K562 (cell line): ENCODE measurements around the gene MAGED4. TPM values are rescaled to one million over a fixed set of nuclear protein-coding genes. Genes with fewer than 3 reads are reported as not detected.

Source experiments
- ATAC-seq: fragments of 200-7000 bp; cut with Tn5 transposase; 3 replicates; pipeline ENCODE4 v1.9.1; 2020; ENCODE audit warnings: moderate library complexity
- BruUV-seq: library from RNA; stranded (reverse); fragments of 400-500 nt; replicated peaks from 2 replicates; lab custom pipeline; 2021; lab: Mats Ljungman, UMichigan
- CTCF ChIA-PET: fragments of 300-600 bp; formaldehyde crosslinking; extraction: SDS; loops from one replicate; lab custom pipeline; 2021; ENCODE audit warnings: low intra/inter-chr PET ratio; lab: Yijun Ruan, JAX
- POLR2A ChIA-PET: fragments of 300-600, 350-650 bp; sonication (Branson Sonifier 250); formaldehyde crosslinking; extraction: SDS; loops from one replicate; lab custom pipeline; 2021; ENCODE audit warnings: antibody characterized with exemption, inconsistent platforms; lab: Yijun Ruan, JAX
- DNase-seq, 4 experiments: peaks; one replicate each; pipeline versions ENCODE4 v3.0.0 to v3.0.0-alpha.2; 2011 to 2018; ENCODE audit warnings: low spot score in 3 of 4, mixed read lengths in 3 of 4; ENCODE audit errors: extremely low read depth in 1 of 4
- FAIRE-seq: peaks from 2 replicates; lab custom pipeline; 2011; peaks lifted over from hg19 to GRCh38; lab: Jason Lieb, UNC
- H2AFZ ChIP-seq: 2 replicates; pipeline ENCODE4 v1.6.0; 2011; ENCODE audit warnings: low read depth, low read length, control low read depth, inconsistent platforms
- H3K27ac ChIP-seq: fragments of 200-600 bp; 3 replicates; pipeline ENCODE4 v1.8.0; 2011; ENCODE audit warnings: low read depth, mild to moderate bottlenecking, control low read depth, inconsistent platforms, low read length, moderate library complexity, mixed read lengths; ENCODE audit errors: extremely low read depth
- H3K27me3 ChIP-seq, 2 experiments: fragments of 300-600 bp in 1 of 2; 2 replicates in 1 of 2; 3 replicates in 1 of 2; pipeline versions ENCODE4 v1.6.0 to v1.8.0; 2011; ENCODE audit warnings: inconsistent platforms in 2 of 2, low read length in 2 of 2, mild to moderate bottlenecking in 1 of 2, mixed read lengths in 1 of 2, moderate library complexity in 1 of 2; ENCODE audit not compliant: control insufficient read depth in 2 of 2, insufficient read depth in 2 of 2
- H3K36me3 ChIP-seq: fragments of 300-600 bp; 3 replicates; pipeline ENCODE4 v1.8.0; 2011; ENCODE audit warnings: mild to moderate bottlenecking, low read length, inconsistent platforms; ENCODE audit not compliant: control insufficient read depth, insufficient read depth
- H3K4me1 ChIP-seq, 2 experiments: fragments of 200-600 bp in 1 of 2; replicated peaks in 1 of 2; 2 replicates in 1 of 2; 3 replicates in 1 of 2; pipeline versions ENCODE4 v1.5.1 to v1.8.0; 2011; ENCODE audit warnings: inconsistent platforms in 2 of 2, low read length in 2 of 2, mild to moderate bottlenecking in 1 of 2, mixed read lengths in 1 of 2, moderate library complexity in 1 of 2; ENCODE audit not compliant: control insufficient read depth in 2 of 2, insufficient read depth in 2 of 2
- H3K4me2 ChIP-seq: 2 replicates; pipeline ENCODE4 v1.6.1; 2011; ENCODE audit warnings: low read length, control low read depth, inconsistent platforms, mixed read lengths; ENCODE audit not compliant: insufficient read depth
- H3K4me3 ChIP-seq: fragments of 200-600 bp; sonication (generic), shearing (Covaris generic); 2 replicates; pipeline ENCODE4 v1.5.1; 2016; ENCODE audit warnings: control low read depth, inconsistent platforms
- H3K79me2 ChIP-seq: fragments of 200-600 bp; 3 replicates; pipeline ENCODE4 v1.8.0; 2011; ENCODE audit warnings: low read length, inconsistent platforms; ENCODE audit not compliant: control insufficient read depth, insufficient read depth
- H3K9ac ChIP-seq, 2 experiments: 2 replicates each; pipeline versions ENCODE4 v1.6.0 to v1.6.1; 2011; ENCODE audit warnings: low read depth in 2 of 2, low read length in 2 of 2, control low read depth in 1 of 2, inconsistent platforms in 1 of 2, mild to moderate bottlenecking in 1 of 2, mixed read lengths in 1 of 2; ENCODE audit not compliant: insufficient read depth in 1 of 2
- H3K9me1 ChIP-seq: one replicate; pipeline ENCODE4 v1.6.0; 2011; ENCODE audit warnings: inconsistent platforms, mild to moderate bottlenecking, low read length, moderate library complexity; ENCODE audit not compliant: control insufficient read depth, insufficient read depth
- H3K9me3 ChIP-seq: replicated peaks from 2 replicates; pipeline ENCODE4 v1.5.1; 2011; ENCODE audit warnings: low read depth, low read length, inconsistent platforms; ENCODE audit not compliant: control insufficient read depth, insufficient read depth
- H4K20me1 ChIP-seq: replicated peaks from 2 replicates; pipeline ENCODE4 v1.6.1; 2011; ENCODE audit warnings: low read length, inconsistent platforms, mixed read lengths; ENCODE audit not compliant: control insufficient read depth, insufficient read depth
- EP300 ChIP-seq: IDR thresholded peaks from 2 replicates; pipeline ENCODE4 v1.6.1; 2012; ENCODE audit warnings: low read length, improper control_type of control experiment
- ETV1 ChIP-seq: fragments of 450-650 bp; conservative IDR thresholded peaks from 2 replicates; pipeline ENCODE4 v1.6.1; 2016; ENCODE audit warnings: missing genetic modification characterization, control low read depth, low read depth, missing compliant biosample characterization
- FOXK2 ChIP-seq, 2 experiments: fragments of 450-650 bp; IDR thresholded peaks in 1 of 2; conservative IDR thresholded peaks in 1 of 2; 2 replicates each; pipeline ENCODE4 v1.6.1; 2016; ENCODE audit warnings: low read depth in 2 of 2, mild to moderate bottlenecking in 1 of 2
- HMGXB4 ChIP-seq: sonication (generic); formaldehyde crosslinking; IDR thresholded peaks from 2 replicates; pipeline ENCODE4 v1.8.1; 2023; ENCODE audit warnings: mild to moderate bottlenecking, missing genetic modification reagents
- KDM1A ChIP-seq, 2 experiments: fragments of 450-650 bp; IDR thresholded peaks; 2 replicates each; pipeline ENCODE4 v1.6.1; 2016; ENCODE audit warnings: mild to moderate bottlenecking in 2 of 2
- MAFK ChIP-seq: IDR thresholded peaks from 2 replicates; pipeline ENCODE4 v1.6.1; 2011; ENCODE audit warnings: low read length, improper control_type of control experiment
- NFRKB ChIP-seq: fragments of 450-650 bp; IDR thresholded peaks from 2 replicates; pipeline ENCODE4 v1.6.1; 2016; ENCODE audit warnings: low read depth
- SMAD2 ChIP-seq: fragments of 150-350 bp; IDR thresholded peaks from 2 replicates; pipeline ENCODE4 v1.6.1; 2014; ENCODE audit warnings: low read depth, mild to moderate bottlenecking, low read length
- SMARCC2 ChIP-seq: fragments of 450-650 bp; IDR thresholded peaks from 2 replicates; pipeline ENCODE4 v1.6.1; 2017; ENCODE audit warnings: antibody characterized with exemption, moderate library complexity, mild to moderate bottlenecking, low read depth
- SNIP1 ChIP-seq: fragments of 450-650 bp; IDR thresholded peaks from 2 replicates; pipeline ENCODE4 v1.7.1; 2017; ENCODE audit warnings: low read depth, mild to moderate bottlenecking
- WHSC1 ChIP-seq: IDR thresholded peaks from one replicate; pipeline ENCODE4 v1.6.1; 2012; ENCODE audit warnings: low read length, control low read depth, inconsistent platforms
- ZSCAN29 ChIP-seq: fragments of 450-650 bp; IDR thresholded peaks from 2 replicates; pipeline ENCODE4 v1.6.1; 2017
- WGBS: fragments of 100-300 bp; shearing (Covaris generic); methylation state at CpG from one replicate; pipeline ENCODE4 v1.1.6; 2016; ENCODE audit warnings: low coverage, mixed read lengths; ENCODE audit not compliant: insufficient coverage; ENCODE audit errors: missing lambda C conversion rate; 5-methylcytosine and 5-hydroxymethylcytosine counted together
- in situ Hi-C: fragments of 300-500 bp; cut with MboI; formaldehyde crosslinking; loops from 4 replicates; pipeline ENCODE4 v1.15.0; 2018; ENCODE audit warnings: inconsistent platforms, mixed read lengths
- intact Hi-C: fragments of 100-400 bp; cut with micrococcal nuclease; formaldehyde crosslinking; loops from 2 replicates; pipeline ENCODE4 v1.14.2; 2022
- polyA plus RNA-seq, 8 experiments: library from polyadenylated mRNA; depleted of rRNA in 4 of 8; stranded (reverse) in 5 of 8; unstranded in 3 of 8; fragments of >200 nt; fragmentation: Nextera tagmentation in 2 of 8; fragmentation: Illumina TruSeq in 1 of 8; extraction: Ambion mirVana in 2 of 8; extraction: Trizol in 1 of 8; gene quantifications; 2 replicates each; pipeline versions ENCODE4 v1.2.1 to v1.2.3, GENCODE V29; 2011 to 2014; ENCODE audit warnings: inconsistent platforms in 1 of 8, missing spikeins in 1 of 8
- total RNA-seq, 7 experiments: library from RNA; depleted of rRNA in 6 of 7; stranded (reverse); fragments of >200 nt in 6 of 7; fragmentation: Illumina TruSeq in 2 of 7; extraction: Trizol in 2 of 7; gene quantifications; 2 replicates each; pipeline versions ENCODE4 v1.2.1 to v1.2.3, GENCODE V29; 2011 to 2021; ENCODE audit warnings: low replicate concordance in 1 of 7

MAGED4 gene
- total and polyA plus RNA-seq, 9 of the 15 experiments (the other 6 are each of a cell fraction or from before 2014, with no cell fraction given) = not detected

- in situ Hi-C loops (no loop called here), intact Hi-C loops (no loop called here)
- Histone ChIP-seq H3K9ac (no peak overlapping the region), H4K20me1 (no peaks in the 10 kb centered on the region), H3K9me3 (no peaks in the 10 kb centered on the region), H3K9me1 (no peaks in the 10 kb centered on the region), H3K36me3 (no peaks in the 10 kb centered on the region), H3K4me2 (no peak overlapping the region), H3K27me3 (no peaks in the 10 kb centered on the region), H2AFZ (no peak overlapping the region), H3K4me1 (no peaks in the 10 kb centered on the region), H3K79me2 (no peaks in the 10 kb centered on the region), H3K27ac (no peak overlapping the region), H3K4me3 (no peak overlapping the region)
- FAIRE-seq = no peak
- 0% methylated on average over 3 of the region's 3 CpGs for WGBS
- no peak for DNase-seq
- POLR2A ChIA-PET = no interaction called here
- no TSS peak for BruUV-seq
- no peak for ATAC-seq
- TF ChIP-seq SMAD2 = no peak
- TF ChIP-seq ETV1 = no peak
- no peak for TF ChIP-seq KDM1A (IDR thresholded peaks at IDR 0.05)
- no peak for TF ChIP-seq FOXK2 (conservative IDR thresholded peaks at IDR 0.05 in 1 of 2, IDR thresholded peaks at IDR 0.05 in 1 of 2; ENCODE audit: low read depth in 2 of 2)
- TF ChIP-seq SNIP1 = no peak
- TF ChIP-seq WHSC1 = no peak
- TF ChIP-seq ZSCAN29 = no peak
- TF ChIP-seq EP300 = no peak
- no peak for TF ChIP-seq NFRKB
- TF ChIP-seq HMGXB4 (CRISPR knock-in tag) = no peak
- TF ChIP-seq SMARCC2 = no peak
- no peak for TF ChIP-seq MAFK
- CTCF ChIA-PET = no interaction called here
These were observed 31.9 kb downstream of the MAGED4 start for GRCh38 chrX:52216541-52216940.
